GM19395 (cell line): ENCODE measurements around the gene SSC4D.

Experiments used
- ATAC-seq: cut with Tn5 transposase; IDR thresholded peaks from one replicate; pipeline ENCODE4 v1.9.1; 2021; ENCODE audit warnings: mild to moderate bottlenecking, moderate library complexity; ENCODE audit not compliant: unreplicated experiment

The SSC4D gene

DNA sequence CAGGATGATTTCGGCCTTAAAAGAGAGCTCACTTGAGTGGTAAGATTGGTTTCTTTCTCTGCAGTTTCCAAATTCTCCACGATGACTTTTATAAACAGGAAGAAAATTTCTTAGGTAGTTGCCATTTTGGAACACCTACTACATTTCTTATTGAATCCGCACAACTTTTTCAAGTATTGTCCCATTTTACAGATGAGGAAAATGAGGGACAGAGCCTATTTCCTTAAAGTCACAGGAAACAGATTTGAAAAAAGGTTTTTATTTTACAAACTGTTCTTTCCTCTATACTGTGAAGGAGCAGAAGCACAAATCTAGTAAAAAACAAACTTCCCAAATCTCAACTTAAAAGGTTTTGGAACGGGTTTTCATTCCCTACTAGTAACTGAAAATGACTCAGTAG is 53.4 kb downstream of the SSC4D start:
- ATAC-seq: no peak

DNA sequence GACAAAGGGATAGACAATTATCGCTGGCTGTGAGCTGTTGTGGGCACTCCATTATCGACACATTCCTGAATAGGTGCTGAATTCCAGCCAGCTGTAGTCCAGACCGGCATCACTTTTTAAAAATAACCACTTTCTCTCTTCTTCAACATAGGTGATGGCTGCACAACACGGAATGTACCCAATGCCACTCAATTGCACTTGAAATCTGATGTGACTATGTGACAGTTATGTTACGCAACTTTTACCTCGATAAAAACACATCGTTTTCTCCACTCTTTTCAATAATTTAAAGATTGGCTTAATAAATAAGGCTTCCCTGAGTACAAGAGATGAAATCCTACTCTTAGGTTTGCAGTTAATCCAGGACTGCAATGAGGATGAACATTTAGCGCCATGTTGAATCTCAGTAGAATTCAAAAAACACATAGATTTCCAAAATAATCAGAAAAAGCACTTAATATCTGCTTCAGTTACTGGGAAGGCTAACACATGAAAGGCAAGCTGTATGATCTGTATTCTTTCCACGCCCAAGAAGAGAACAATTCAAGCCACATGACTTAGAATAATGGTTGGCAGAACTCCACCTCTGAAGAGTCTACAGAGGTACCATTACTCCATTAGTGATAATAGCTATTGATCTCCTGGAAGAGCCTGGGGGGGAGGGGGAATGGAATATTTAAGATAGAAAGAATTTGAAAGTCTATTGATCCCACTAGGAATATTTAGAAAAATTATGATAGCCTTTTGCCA is 54.3 kb downstream of the SSC4D start:
- no peak for ATAC-seq

DNA sequence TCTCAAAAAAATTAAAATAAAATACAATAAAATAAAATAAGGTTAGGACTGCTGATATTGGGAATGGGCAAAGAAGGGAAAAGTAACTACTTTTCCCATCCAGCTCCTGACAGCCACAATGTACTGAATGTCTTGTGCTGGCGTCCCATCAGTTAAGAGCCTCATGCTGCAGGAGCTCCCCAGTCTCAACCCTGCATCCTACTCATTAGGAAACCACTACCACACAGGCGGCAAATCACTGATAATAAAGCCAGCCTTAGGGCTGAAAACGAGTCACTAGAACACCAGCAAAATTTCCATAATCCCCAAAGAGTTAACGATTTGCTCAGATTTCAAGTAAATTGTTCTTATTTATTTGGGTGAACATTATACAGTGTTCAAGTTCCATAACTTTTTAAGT is 55.0 kb downstream of the SSC4D start:
- ATAC-seq: no peak

DNA sequence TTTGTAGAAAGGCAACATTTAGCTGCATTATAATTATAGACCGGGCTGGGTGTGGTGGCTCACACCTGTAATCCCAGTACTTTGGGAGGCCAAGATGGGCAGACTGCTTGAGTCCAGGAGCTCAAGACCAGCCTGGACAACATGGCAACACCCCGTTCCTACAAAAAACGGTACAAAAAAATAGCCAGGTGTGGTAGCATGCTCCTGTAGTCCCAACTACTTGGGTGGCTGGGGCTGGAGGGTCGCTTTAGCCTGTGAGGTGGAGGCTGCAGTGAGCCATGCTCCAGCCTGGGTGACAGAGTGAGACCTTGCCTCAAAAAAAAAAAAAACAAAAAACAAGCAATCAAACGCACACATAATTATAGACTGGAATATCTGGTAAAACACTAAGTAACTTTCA is 55.8 kb downstream of the SSC4D start:
- no peak for ATAC-seq

DNA sequence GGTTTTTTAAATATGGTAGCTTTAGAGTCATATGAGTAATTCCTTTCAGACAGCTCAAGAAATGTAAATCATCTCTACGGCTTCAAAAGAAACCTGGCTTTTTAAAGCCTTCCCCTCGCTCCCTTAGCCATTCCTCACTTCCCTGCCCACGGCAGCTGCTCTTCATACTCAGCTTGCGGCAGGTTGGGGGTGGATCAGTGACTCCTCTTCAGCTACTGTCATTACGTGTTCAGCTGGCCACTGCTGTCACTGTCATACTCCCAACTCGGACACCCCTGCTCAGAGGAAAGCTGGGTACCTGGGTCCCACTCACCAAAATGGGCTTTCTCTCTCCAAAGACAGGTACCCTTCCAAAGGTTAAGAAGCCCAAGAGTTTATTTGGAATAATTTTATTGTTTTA is 57.3 kb downstream of the SSC4D start:
- no peak for ATAC-seq

DNA sequence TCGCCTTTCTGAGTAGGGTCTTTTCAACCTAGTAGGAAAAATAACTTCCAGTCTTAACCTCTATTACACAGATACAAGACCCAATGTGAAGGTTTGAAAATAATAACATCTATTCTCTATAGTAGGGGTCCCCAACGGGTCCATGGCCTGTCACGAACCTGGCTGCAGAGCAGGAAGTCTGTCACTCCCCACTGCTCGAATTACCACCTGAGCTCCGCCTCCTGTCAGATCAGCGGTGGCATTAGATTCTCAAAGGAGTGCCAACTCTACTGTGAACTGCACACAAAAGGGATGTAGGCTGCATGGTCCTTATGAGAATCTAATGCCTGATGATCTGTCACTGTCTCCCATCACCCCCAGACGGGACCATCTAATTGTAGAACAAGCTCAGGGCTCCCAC is 58.1 kb downstream of the SSC4D start:
- no peak for ATAC-seq

DNA sequence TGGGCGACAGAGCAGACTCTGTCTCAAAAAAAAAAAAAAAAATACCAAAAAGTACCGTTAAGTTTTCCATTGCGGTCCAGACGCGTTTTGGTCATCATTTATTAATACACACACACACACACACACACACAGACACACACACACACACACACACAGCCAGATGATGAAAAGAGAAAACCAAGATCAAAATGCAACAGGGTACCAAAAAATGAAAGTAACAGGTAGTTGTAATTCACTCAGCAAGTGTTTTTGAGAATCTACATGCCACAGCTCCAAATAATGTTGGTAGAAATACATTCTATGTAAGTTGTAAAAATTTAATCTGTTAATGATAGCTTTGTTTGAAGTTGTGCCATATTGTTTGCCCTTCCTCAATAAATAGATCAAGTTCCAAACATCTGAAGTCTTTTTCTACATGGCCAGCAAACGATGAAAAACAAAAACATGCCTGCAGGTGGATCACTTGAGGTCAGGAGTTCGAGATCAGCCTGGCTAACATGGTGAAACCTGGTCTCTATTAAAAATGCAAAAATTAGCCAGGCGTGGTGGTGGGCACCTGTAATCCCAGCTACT is 60.1 kb downstream of the SSC4D start:
- no peak for ATAC-seq

DNA sequence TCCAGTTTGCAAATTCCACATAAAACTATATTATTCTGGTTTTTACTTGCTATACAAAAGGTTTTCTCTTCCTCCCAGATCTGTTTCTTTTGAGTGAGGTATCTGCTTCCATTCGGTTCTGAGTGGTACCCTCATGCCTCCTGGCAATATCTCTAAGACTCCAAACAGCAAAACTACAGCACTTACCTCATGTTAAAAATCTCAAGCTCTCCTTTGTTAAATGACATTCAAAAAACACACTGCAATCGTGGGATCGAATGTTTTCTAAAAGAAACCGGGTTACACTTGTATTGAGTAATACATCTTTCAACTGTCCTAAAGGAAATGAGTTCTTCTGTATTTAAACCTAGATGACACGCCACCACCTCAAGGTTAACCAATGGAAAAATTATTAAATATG is 61.8 kb downstream of the SSC4D start:
- ATAC-seq: no peak

DNA sequence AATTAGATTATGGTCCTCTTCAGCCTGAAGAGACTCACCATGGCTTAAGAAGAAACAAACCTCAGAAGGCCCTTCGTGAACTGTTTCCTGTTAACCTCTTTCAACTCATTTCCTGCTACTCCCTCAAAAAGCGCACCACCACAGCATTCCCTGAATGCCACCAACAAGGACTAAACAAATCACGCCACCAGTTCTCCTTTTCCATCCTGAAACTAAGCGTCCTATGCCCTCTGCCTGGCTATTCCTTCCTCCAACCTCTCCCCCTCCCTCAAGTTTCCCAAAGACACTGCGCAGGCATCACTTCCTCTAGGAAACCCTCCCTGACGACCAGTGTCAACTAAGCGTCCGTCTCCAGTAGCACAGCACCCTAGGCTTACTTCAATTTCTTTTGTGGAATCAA is 62.7 kb downstream of the SSC4D start:
- ATAC-seq: no peak

DNA sequence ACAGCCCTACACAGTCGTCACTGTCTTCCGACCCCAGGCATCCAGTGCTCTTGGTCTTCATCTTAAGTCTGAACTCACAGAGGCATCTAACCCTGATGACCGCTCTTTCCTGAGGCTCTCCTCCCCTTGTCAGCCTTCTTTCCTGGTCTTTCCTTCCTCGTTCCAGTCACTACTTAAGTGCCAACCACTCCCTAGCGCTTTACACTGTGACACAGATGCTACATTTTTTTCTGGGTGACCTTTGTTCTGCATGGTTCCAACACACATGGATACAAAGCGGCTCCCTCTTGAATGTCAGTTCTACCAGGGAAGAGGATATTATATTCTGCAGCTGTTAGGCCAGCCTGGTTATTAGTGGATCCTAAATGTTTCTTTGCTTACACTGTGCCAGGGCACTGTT is 63.4 kb downstream of the SSC4D start:
- no peak for ATAC-seq

DNA sequence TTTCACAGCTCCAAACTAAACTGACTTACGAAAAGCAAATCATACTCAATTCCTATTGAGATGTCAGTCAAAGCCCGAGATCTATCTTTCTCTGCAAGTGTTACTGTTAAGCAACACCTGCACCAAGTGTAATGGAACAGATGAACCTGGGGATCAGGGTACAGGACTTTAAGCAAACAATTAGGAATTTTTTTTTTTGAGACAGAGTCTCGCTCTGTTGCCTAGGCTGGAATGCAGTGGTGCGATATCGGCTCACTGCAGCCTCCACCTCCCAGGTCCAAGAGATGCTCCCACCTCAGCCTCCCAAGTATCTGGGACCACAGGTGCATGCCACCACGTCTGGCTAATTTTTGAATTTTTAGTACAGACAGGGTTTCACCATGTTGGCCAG is 65.6 kb downstream of the SSC4D start:
- ATAC-seq: no peak

DNA sequence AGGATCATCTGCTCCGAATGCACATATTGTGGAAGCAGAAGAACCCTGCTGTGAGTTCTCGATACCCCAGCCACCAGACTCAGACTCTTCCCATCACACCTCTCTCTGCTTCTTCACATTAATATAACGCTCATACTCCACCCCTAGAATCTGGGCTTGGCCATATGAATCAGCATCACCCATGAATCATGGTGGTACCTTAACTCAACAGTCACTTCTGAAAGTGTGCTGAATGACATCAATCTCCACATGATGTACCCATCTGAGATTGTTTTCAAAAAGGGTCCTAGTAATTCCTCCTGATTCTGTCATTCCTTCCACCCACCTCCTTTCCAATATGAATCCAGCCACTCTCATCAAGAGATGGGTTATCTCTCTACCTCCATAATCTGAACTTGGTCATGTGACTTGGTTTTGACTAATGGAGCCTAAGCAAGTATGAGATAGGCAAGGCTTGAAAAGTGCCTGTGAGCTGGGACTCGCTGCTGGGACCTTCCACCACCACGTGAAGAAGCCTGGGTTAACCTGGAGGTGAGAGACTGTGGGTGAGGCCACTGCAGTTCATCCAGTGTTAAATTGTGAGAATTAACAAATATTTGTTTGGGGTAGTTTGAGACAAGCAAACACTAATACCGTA is 66.1 kb downstream of the SSC4D start:
- ATAC-seq: no peak

DNA sequence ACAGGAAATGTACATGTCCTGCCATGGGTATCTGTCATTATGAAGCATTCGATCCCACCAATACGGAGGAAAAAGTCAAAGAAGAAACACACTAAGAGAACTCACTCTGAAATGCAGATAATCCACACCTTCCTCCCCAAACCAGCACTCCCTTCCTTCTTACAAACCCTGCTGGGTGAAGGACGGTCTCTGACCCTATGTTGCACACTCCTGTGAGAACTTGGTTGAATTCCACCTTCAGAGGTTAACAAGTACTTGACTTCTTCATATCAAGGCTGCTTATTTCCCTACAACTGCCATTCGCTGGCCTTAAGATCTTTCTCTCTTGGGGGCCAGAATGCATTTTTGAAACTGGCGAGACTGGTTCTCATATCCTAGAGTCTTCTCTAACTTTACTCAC is 67.3 kb downstream of the SSC4D start:
- no peak for ATAC-seq

DNA sequence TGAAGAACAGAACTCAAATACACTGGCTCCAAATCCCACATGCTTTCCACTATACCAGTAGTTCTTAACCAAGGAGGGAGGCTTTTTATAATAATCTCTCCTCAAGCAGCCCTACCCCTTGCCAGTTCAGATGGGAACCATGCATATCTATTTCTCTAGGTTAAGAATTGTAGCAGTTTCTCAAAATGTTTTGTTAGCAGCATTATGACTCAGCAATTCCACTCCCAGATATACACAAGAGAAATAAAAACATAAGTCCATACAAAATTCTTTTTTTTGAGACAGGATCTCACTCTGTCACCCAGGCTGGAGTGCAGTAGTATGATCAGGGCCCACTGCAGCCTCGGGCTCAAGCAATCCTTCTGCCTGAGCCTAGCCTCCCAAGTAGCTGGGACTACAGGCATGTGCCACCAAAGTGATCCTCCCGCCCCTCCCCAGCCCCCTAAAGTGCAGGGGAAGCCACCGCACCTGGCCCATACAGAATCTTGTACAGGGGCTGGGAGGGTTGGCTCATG is 68.8 kb downstream of the SSC4D start:
- ATAC-seq: no peak
